ENCODE results near the gene RTEL1.

DNA sequence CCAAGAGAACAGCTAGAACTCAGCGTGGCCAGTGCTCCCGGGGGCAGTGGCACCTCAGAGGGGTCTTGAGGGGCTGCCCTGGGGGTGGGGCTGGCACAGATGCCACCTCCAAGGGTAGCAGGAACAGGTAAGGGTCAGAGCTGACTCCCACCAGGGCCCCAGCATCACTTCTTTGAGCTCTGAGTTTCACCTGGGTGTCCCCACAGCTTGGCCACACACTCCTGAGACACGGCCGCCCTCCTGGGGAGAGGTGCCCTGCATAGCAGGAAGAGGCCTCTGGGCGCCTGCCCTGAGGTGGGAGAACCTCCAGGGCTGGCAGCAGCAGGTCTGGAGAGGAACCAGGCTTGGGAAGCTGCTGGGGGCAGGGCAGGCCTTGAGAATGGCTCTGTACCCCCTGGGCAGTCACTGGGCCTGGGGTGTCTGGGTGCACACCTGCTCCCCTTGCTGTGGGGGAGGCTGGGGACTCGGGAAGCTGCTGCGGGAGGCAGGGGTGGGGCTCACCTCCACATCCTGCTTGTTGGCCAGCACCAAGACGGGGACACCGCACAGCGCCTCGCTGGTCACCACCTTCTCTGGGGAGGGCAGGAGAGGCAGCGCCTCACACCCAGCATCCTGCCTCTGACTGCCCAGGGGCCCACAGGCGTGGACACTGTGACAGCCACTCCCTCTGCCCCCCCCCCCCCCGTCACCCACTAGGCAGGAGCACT lies 43.4 kb downstream of the RTEL1 start:
- TF ChIP-seq, protein P1, sequence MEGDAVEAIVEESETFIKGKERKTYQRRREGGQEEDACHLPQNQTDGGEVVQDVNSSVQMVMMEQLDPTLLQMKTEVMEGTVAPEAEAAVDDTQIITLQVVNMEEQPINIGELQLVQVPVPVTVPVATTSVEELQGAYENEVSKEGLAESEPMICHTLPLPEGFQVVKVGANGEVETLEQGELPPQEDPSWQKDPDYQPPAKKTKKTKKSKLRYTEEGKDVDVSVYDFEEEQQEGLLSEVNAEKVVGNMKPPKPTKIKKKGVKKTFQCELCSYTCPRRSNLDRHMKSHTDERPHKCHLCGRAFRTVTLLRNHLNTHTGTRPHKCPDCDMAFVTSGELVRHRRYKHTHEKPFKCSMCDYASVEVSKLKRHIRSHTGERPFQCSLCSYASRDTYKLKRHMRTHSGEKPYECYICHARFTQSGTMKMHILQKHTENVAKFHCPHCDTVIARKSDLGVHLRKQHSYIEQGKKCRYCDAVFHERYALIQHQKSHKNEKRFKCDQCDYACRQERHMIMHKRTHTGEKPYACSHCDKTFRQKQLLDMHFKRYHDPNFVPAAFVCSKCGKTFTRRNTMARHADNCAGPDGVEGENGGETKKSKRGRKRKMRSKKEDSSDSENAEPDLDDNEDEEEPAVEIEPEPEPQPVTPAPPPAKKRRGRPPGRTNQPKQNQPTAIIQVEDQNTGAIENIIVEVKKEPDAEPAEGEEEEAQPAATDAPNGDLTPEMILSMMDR (IDR thresholded peaks at IDR 0.05) = no peak
- no peak for TF ChIP-seq POLR2AphosphoS5 (IDR thresholded peaks at IDR 0.05; ENCODE audit: insufficient read depth in 1 of 2, low read depth in 1 of 2)
